Cerebellar cortex (tissue), 1 donor: ENCODE results near the gene REXO1.
"Not testable (repeated sequence)": the region's sequence is repeated elsewhere in the genome, so short reads cannot be mapped to it uniquely, and the experiment has no call there.

ENCODE experiments used
- DNase-seq: peaks from one replicate; pipeline ENCODE4 v3.0.0-alpha.2; 2015; ENCODE audit warnings: low spot score

REXO1 gene

GRCh38 chr19:1876496-1877279 lies 28.4 kb upstream of the REXO1 start:
- not testable (repeated sequence) for DNase-seq

GRCh38 chr19:1875646-1876495 lies 27.6 kb upstream of the REXO1 start:
- peak; percentile 94 for DNase-seq

GRCh38 chr19:1875265-1875645 lies 27.0 kb upstream of the REXO1 start:
- not testable (repeated sequence) for DNase-seq

- no peak for DNase-seq
Observed at GRCh38 chr19:1874554-1875185, 26.4 kb upstream of the REXO1 start.

- no peak for DNase-seq
Observed at GRCh38 chr19:1873524-1874473, 25.5 kb upstream of the REXO1 start.

GRCh38 chr19:1872807-1873523 lies 24.7 kb upstream of the REXO1 start:
- no peak for DNase-seq

GRCh38 chr19:1871630-1872029 lies 23.3 kb upstream of the REXO1 start:
- DNase-seq, result no peak

- no peak for DNase-seq
Observed at GRCh38 chr19:1871140-1871597, 22.9 kb upstream of the REXO1 start.

GRCh38 chr19:1868971-1869370 lies 20.7 kb upstream of the REXO1 start:
- no peak for DNase-seq

GRCh38 chr19:1867349-1867724 lies 19.1 kb upstream of the REXO1 start:
- no peak for DNase-seq

- DNase-seq, result no peak
Observed at GRCh38 chr19:1866693-1867348, 18.5 kb upstream of the REXO1 start.

GRCh38 chr19:1865172-1866010 lies 17.1 kb upstream of the REXO1 start:
- DNase-seq, result no peak

- no peak for DNase-seq
Observed at GRCh38 chr19:1864480-1865171, 16.3 kb upstream of the REXO1 start.

- peak; percentile 77 for DNase-seq
Observed at GRCh38 chr19:1863638-1864479, 15.6 kb upstream of the REXO1 start.

GRCh38 chr19:1863328-1863637 lies 15.0 kb upstream of the REXO1 start, which contains the start of gene KLF16:
TSS of gene KLF16 (minus strand) at chr19:1863579. CDS start at chr19:1863497, 82 bp downstream.
- no peak for DNase-seq

GRCh38 chr19:1862424-1863327 lies 14.4 kb upstream of the REXO1 start:
- no peak for DNase-seq

GRCh38 chr19:1862068-1862423 lies 13.8 kb upstream of the REXO1 start:
- no peak for DNase-seq
